ENCODE results near the gene STYX.
"Not testable (repeated sequence)": the region's sequence is repeated elsewhere in the genome, so short reads cannot be mapped to it uniquely, and the experiment has no call there.

STYX gene

GRCh38 chr14:52729925-52730708, at the start of gene STYX:
TSS of gene STYX (plus strand) at chr14:52730166. CDS start at chr14:52730475, 309 bp downstream.
- DNase-seq, result peak; percentile 95

- no peak for DNase-seq
Measured at GRCh38 chr14:52683985-52684520, 45.9 kb upstream of the STYX start.

GRCh38 chr14:52686176-52686575, 43.8 kb upstream of the STYX start:
- DNase-seq, result no peak

DNA sequence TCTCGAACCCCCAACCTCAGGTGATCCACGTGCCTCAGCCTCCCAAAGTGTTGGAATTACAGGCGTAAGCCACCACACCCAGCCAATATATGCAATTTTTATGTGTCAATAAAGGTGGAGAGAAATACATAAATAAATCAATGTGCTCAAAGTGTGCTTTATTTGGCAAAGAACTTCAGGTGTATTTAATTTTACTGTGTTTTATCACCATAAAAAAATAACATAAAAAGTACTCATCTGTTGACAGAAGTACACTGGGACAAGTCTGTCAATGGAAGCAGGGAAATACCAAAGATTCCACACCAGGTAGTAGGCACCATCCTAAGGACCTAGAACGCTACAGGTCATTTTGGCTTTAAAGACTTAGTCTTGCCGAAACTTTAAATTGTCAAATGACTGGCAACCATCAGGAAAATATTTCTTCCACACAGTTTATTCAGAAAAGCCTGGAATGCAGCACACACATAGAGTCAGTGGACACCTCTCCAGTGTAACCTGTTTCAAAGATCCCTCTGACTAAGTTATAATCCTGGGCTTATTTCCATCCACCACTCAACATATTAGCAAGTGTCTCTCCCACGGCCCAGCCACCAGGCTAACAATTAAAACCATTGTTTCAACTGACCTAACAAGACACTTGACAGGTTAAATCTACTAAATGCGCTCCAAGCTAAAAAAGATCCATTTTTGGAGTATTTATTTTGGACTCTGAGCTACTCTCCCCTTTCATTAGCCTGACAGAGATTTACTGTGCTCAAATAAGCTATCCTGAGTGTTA, 38.8 kb upstream of the STYX start:
- no peak for DNase-seq

DNA sequence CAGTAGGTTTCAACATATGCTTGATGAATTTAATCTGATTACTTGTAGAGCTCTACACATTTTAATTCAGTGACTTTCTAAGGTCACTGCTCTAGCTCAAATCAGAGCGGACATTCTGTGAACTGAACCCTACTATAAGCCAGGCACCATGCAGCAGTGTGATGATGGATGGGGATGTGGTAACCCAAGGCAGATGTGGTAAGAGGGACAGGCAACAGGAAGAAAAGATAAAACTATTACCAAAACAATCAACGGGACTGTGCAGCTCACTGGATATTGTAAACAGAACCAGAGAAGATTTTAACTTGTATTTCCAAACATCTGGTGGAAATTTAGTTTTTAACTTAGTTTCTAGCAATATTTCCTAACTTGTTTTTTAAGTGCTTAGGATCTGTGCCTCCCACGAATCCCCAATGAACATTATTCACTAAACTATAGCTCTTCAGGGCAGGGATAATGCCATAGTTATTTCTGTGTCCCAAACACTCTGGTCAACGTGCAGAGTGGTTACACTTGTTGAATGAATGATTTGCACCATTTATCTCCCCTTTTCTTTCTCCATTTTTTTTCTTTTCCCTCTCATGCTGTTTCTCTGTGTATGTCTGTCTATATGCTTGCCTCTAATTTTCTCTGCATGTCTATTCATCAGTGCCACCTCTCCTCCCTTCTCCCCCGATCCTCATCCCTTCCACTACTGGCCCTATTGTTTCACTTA, 37.6 kb upstream of the STYX start:
- no peak for DNase-seq

- DNase-seq, result no peak
Measured at GRCh38 chr14:52693036-52693435, 36.9 kb upstream of the STYX start.

DNA sequence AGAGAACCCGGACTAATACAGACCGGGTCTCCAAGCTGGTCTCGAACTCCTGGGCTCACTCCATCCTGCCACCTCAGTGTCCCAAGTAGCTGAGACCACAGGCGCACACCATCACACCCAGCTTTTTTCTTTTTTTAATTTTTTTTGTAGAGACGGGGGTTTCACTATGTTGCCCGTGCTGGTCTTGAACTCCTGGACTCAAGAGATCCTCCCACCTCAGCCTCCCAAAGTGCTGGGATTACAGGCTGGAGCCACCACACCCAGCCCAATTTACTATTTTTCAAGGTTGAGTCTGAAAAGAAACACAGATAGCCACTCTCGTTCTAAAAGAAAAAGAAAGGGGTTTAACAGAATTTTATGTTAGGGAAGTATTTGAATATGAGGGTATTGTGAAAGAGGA, 36.4 kb upstream of the STYX start:
- no peak for DNase-seq

GRCh38 chr14:52694761-52695480, 35.0 kb upstream of the STYX start:
- DNase-seq, result peak; percentile 22

DNA sequence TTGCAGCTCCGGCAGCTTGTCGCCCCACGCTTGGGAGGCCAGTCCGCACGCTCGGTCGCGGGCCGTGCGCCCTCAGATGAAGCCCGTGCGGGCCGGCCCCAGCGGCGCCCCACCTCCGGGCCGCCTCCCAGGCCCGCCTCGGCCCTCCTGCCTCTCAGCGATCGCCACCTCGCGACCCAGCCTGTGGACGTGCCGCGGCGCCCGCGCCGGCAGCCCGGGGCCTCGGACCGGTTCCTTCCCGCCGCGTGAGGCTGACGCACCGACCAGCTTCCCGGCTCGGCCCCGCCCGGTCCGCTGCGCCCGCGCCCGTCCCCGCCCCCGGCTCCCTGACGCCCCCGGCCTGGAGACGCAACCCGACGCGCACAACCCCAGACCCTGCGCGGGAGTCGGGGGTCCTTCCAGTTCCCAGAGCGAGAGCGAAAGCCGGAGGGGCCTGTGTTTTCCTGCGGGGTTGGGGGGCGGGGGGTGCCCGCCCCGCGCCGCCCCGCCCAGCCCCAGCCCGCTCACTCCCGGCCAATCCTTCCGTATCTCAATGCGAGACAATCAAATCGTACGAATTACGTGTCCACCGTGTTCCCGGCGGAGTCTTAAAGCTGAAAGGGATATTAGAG, 34.4 kb upstream of the STYX start, which contains the start of gene ERO1A:
Gene ERO1A (minus strand): TSS at position 78 of the 611 bp plus-strand sequence. CDS start 77 bp downstream, at position 1.
- DNase-seq, result peak; percentile 63

GRCh38 chr14:52700701-52701172, 29.2 kb upstream of the STYX start:
- DNase-seq, result no peak

DNA sequence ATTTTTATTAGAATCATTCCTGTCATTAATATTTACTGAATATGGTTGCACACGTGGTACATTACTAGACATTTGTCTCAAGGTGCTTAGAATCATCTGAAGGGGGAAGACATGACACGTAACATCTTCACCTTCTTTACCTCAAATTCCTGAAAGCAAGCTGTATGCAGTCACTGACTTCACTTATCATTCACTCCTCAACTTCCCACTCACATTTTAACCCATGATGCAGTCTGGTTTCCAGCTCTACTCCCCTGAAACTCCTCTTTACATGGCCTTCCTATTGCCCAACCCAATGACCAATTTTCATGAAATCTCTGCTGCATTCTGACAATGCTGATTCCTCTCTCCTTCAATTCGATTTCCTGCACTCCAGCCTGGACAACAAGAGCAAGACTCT, 28.7 kb upstream of the STYX start:
- no peak for DNase-seq

DNA sequence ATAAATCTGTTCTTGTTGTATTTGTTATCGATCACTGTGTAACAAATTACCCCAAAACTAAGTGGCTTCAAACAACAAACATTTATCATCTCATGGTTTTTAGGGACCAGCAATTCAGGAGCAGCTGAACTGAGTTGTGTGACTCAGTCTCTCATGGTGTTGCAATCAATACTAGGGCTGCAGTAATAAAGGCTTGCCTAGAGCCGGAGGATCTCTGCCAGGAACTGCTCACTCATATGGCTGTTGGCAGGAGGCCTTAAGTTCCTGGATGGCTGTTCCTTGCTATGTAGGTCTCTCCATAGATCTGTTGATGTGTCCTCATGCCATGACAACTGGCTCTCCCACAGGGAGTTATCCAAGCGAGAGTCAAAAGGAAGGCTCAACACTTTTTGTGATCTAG, 26.7 kb upstream of the STYX start:
- DNase-seq, result no peak

DNA sequence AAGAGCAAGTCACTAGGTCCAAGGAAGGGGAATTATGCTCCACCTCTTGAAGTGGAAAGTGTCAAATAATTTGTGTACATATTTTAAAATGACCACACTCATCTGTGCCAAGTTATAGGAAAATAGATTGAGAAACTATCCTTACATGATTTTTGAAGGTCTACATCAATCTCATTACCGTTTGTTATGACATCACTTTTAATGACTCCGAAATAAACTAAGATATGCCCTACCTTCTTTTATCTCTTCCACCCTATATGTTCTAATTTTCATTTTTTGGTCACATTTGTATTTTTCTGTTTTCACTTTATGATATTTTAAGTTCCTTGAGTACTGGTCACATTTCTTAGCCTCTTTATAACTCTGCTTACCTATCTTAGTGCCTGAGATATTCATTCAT, 26.3 kb upstream of the STYX start:
- no peak for DNase-seq

DNA sequence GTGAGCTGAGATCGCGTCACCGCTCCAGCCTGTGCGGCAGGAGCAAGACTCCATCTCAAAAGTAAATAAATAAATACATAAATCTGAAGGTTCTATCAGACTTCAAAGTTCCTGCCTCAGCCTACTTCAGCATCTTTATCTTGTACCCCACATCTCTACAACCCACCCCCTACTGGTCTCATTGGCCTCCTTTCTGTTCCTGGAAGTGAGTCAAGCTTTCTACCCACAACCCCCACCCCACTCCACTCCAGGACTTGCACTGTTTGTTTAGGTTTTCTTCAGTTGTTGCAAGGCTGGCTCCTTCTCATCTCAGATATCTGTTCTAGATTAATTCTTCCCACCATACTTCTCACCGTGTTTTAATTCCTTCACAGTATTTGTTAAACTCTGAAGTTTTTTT, 23.7 kb upstream of the STYX start:
- DNase-seq, result no peak

GRCh38 chr14:52706724-52707706, 23.0 kb upstream of the STYX start, which contains the start of gene PSMC6:
TSS of gene PSMC6 (plus strand) at chr14:52707200. CDS start at chr14:52707220, 20 bp downstream.
- DNase-seq, result peak; percentile 88

GRCh38 chr14:52711666-52712065, 18.3 kb upstream of the STYX start:
- no peak for DNase-seq

- DNase-seq, result no peak
Measured at GRCh38 chr14:52716155-52716554, 13.8 kb upstream of the STYX start.

- DNase-seq, result no peak
Measured at GRCh38 chr14:52723514-52724359, 6.2 kb upstream of the STYX start.

GRCh38 chr14:52724360-52724644, 5.7 kb upstream of the STYX start:
- no peak for DNase-seq

DNA sequence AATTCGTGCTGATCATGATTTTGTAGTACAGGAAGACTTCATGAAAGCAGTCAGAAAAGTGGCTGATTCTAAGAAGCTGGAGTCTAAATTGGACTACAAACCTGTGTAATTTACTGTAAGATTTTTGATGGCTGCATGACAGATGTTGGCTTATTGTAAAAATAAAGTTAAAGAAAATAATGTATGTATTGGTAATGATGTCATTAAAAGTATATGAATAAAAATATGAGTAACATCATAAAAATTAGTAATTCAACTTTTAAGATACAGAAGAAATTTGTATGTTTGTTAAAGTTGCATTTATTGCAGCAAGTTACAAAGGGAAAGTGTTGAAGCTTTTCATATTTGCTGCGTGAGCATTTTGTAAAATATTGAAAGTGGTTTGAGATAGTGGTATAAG, 2.5 kb upstream of the STYX start:
- DNase-seq, result not testable (repeated sequence)
